Stimulated activated CD8-positive, alpha-beta memory T cell treated with anti-CD3 and anti-CD28 coated beads, Interleukin-7, amount 100 ng/mL, for 48 hours (primary cell): ENCODE measurements around the gene AFAP1L2.

ENCODE experiments used
- DNase-seq, 2 donors: peaks; one replicate each; pipeline ENCODE4 v3.0.0-alpha.2; 2020; ENCODE audit warnings: low read depth in 1 of 2; ENCODE audit errors: extremely low read depth in 1 of 2

Gene AFAP1L2

GRCh38 chr10:114295393-114295792, 108.9 kb downstream of the AFAP1L2 start:
- DNase-seq: no peak

DNA sequence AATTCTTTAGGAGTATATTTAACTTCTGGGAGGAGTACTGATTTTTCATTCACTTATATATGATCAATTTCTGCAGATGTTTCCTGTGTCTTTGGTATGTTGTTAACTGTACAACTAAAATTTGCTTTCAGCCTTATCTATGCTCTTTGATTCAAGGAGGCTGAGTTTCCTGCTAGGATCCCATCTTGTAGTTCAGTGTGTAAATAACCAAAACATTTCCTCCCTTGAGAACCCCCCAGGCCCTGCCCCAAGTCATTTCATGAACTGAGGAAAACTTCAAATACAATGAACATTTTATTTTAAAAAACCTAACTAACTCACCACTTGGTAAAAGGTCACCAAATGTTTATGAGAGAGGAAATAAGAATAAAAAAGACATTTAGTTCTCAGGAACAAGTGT, 109.8 kb downstream of the AFAP1L2 start:
- no peak for DNase-seq

GRCh38 chr10:114293075-114293474, 111.2 kb downstream of the AFAP1L2 start:
- DNase-seq: no peak

DNA sequence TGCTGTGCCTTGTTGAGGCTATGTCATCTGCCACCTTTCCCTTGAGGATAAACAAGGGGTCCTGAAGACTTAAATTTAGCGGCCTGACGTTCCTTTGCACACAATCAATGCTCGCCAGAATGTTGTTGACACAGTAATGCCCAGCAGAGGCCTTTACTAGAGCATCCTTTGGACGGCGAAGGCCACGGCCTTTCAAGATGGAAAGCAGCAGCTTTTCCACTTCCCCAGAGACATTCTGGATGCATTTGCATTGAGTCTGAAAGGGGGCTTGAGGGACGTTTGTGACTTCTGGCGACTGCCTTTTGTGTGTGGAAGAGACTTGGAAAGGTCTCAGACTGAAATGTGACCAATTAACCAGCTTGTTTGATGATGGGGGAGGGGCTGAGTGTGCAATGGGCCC, 112.8 kb downstream of the AFAP1L2 start:
- no peak for DNase-seq

GRCh38 chr10:114291076-114291475, 113.2 kb downstream of the AFAP1L2 start:
- no peak for DNase-seq

GRCh38 chr10:114290038-114290437, 114.3 kb downstream of the AFAP1L2 start:
- DNase-seq: no peak

DNA sequence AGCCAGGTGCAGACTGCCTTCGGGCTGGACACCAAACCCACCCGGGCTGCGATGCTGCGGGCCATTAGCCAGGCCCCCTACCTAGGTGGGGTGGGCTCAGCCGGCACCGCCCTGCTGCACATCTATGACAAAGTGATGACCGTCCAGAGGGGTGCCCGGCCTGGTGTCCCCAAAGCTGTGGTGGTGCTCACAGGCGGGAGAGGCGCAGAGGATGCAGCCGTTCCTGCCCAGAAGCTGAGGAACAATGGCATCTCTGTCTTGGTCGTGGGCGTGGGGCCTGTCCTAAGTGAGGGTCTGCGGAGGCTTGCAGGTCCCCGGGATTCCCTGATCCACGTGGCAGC, 115.2 kb downstream of the AFAP1L2 start:
- DNase-seq: no peak

DNA sequence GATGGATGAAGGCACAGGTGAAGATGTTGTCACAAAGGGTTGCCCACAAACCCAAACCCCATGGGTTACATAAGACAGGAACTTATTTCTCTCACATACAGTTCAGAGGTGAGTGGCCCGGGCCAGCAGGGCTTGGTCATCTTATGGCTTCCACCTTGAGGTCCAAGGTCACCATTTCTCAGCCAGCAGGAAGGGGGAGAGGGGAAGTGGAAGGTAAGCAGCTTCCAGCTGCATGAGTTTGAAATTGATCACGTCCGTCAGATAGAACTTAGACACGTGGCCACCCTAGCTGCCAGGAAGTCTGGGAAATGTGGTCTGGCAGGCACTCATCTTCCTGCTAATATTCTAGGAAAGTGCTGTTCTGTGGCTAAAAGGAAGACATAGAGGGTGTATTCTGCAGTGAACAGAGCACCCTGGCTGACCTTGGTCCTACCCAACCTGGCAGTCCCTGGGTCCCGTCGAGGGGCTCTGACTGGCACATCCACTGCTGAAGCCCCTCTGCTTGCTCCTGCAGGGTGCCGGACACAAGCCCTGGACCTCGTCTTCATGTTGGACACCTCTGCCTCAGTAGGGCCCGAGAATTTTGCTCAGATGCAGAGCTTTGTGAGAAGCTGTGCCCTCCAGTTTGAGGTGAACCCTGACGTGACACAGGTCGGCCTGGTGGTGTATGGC, 115.7 kb downstream of the AFAP1L2 start:
- no peak for DNase-seq

DNA sequence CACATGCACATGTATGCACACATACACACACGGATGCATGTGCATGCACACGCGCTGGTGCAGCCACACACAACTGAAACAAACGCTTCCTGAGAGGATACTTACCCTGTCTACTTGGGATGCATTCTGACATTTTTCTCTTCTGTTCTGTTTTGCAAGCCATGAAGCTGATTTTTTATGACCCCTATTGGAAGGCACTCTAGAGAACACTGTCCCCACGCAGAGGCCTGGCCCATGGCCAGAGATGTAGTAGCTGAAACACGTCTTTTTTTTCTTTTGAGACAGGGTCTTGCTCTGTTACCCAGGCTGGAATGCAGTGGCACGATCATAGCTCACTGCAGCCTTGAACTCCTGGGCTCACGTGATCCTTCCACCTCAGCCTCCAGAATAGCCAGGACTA, 117.4 kb downstream of the AFAP1L2 start:
- DNase-seq: no peak

GRCh38 chr10:114285961-114286441, 118.3 kb downstream of the AFAP1L2 start:
- no peak for DNase-seq

DNA sequence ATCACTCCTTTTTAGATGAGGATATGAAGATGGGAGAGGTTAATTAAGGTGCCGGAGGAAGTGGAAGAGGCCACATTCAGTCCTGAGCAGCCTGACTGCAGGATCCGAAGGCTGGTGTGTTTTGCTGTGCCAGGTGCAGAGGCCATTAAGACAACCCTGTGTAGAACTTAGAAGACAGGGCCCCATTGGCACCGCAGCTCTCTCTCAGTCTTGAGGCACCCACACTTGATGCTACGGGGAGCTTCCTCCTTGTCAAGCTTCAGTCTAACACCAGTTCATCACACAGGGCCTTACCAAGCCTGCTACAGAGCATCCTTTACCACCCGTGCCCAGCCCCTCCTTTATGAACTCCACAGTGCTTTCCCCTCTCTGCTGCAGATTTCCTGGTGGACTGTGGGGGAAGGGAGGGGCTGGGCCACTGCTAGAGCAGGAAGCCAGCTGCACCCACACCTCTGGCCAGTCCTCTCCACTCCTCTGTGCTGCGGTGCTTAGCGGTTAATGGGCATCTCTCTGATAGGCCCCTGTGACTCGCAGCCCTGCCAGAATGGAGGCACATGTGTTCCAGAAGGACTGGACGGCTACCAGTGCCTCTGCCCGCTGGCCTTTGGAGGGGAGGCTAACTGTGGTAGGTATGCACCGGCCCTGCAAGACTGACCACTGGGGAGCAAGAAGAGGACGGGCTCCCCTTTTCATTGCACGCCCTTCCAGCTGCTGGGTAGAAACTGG, 119.8 kb downstream of the AFAP1L2 start:
- no peak for DNase-seq

DNA sequence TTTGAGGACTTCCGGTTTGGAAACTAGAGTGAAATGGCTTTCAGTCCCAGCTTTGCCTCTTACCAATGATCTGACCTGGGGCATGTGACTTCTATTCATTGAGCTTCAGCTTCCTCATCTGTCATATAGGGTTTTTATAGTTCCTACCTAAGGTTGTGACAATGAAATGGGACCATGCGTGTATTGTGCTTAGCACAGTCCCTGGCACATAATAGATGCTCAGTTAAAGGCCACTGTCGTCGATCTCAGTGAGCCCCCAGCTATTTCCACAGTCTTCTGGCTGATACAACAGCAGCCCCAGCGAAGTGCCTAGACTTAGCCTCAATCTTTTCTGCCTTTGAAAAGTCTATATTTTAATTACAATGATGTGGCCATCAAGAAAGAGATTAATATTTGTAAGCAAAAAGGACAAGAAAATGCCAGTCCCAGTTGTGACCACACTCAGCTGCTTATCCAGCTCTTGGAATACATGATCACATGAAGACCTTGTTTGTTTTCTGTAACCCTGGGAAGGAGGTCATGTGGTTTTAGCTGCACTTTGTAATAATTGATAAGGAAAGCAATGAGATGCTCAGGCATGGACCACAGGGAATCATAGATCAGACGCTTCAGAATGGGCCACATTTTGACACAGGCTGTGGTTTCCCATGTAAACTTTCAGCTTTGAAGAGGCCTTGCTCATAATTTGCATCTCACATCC, 120.6 kb downstream of the AFAP1L2 start:
- DNase-seq: no peak

- no peak for DNase-seq
These were observed 121.2 kb downstream of the AFAP1L2 start for GRCh38 chr10:114283091-114283490.

DNA sequence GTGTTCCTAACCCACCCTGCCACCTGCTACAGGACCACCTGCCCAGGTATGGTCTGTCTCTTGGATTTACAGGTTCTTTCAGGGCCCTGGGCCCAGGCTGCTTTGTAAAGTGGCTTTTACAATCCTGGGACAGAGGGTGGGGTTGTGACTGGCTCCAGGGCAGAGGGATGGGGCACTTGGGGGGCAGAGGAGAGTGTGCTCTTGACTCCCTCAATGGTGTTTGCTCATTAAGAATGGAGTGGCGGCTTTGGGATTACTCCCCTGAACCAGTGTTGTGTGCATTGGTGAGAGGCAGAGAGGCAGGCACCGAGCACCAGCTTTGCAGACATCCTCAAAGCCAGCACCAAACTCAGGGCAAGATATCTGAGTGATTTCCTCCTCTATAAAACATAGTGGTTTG, 121.8 kb downstream of the AFAP1L2 start:
- DNase-seq: no peak

DNA sequence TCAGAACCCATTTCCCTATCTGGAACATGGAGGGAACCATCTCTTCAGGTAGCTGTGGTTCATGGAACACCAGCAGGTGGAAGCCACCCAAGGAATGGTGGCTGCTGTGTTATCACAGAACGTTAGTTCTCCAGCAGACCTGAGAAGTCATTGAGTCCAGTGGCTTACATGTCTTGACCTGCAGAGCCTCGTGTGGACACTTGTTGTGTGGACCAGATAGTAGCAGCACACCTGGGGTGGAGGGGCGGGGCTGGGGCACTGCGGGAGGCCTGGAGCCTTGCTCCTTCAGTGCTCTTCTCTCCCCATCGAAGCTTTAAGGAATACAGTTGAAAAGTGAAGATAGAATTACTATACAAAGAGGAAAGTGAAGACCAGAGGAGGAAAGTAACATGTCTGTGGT, 122.8 kb downstream of the AFAP1L2 start:
- no peak for DNase-seq

DNA sequence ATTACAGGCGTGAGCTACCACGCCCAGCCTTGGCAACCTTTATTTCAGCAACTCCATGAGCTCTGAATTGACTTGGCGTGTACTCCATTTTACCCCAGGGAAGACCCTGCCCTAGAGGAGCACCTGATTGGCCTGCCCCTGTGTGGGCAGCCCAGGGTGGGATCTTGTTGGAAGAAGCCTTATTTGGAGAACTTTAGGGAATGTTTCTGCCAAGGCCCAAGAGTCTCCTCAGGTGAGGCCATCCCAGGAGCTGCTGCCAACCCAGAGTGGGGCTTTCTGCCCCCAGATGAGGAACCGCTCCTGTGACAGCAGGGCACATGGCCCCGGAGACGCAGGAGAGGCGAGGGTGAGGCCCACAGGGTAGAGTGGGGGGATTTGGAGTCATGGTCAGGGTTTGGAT, 123.3 kb downstream of the AFAP1L2 start:
- DNase-seq: no peak

- DNase-seq: no peak
These were observed 124.2 kb downstream of the AFAP1L2 start for GRCh38 chr10:114279901-114280644.

DNA sequence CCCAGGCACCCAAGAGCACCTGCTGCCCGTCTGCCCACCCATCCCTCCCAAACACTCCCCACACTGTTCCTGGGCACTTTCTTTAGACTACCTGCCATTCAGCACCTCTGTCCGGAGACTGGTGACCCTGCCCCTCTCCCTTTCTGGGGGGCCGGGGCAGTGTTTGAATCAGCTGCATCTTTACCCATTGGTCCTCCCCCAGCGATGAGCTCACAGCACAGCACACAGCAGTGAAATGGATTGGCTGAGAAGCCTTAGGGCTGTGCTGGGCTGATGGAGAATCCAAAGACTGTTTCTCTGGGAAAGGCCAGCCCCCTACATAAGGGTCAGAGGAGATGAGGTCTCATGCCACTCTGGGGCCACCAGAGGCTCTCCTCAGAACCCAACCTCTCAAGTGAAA, 125.0 kb downstream of the AFAP1L2 start:
- DNase-seq: no peak

DNA sequence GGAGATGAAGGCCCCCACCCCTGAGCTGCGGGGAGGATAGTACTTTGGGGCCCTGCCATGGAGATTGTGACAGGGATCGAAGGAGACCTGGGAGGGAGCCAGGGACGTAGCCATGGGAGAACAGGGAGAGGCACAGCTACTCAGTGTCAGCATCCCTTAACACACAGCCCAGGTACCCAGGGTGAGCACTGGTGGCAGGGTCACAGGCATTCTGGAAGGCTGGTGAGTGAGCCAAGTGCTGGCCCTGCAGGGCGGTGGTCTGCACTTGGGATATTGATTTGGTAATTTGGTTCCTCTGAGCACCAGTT, 125.5 kb downstream of the AFAP1L2 start:
- no peak for DNase-seq

DNA sequence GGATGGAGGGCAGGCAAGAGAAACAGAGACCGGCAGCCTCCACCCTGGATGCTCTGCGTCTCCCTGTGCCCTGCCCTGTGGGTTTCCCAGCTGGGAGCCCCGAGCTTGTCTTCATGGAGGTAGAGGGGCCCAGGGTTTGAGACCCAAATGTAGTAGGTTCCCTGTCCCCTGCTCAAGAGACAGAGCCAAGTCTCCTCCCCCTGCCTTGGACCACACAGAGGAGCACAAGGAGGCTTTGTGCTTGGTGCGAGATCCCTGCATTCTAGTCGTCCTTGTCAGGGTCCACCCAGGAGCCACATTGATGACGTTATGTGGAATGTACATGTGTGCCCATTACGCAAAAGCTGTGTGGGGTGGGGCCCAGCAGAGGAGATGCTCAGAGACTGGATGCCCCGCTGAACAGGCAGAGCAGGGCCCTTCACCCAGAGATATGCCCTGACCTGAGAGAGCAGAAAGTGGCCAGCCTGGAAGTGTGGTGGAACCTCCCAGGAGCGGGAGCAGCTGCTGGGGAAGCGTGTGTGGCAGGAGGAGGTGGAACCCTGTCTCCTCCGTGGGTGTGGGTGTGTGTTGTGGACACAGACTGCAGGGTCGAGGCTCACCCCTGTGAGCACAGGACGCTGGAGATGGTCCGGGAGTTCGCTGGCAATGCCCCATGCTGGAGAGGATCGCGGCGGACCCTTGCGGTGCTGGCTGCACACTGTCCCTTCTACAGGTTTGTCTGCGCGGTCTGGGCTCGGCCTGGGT, 126.0 kb downstream of the AFAP1L2 start:
- no peak for DNase-seq

GRCh38 chr10:114276671-114277070, 127.6 kb downstream of the AFAP1L2 start:
- DNase-seq: no peak
